GM18907 (cell line): ENCODE measurements around the gene ZNF549.

Source experiments
- ATAC-seq: cut with Tn5 transposase; IDR thresholded peaks from one replicate; pipeline ENCODE4 v1.9.1; 2021; ENCODE audit warnings: mild to moderate bottlenecking, moderate library complexity; ENCODE audit not compliant: unreplicated experiment

The ZNF549 gene

DNA sequence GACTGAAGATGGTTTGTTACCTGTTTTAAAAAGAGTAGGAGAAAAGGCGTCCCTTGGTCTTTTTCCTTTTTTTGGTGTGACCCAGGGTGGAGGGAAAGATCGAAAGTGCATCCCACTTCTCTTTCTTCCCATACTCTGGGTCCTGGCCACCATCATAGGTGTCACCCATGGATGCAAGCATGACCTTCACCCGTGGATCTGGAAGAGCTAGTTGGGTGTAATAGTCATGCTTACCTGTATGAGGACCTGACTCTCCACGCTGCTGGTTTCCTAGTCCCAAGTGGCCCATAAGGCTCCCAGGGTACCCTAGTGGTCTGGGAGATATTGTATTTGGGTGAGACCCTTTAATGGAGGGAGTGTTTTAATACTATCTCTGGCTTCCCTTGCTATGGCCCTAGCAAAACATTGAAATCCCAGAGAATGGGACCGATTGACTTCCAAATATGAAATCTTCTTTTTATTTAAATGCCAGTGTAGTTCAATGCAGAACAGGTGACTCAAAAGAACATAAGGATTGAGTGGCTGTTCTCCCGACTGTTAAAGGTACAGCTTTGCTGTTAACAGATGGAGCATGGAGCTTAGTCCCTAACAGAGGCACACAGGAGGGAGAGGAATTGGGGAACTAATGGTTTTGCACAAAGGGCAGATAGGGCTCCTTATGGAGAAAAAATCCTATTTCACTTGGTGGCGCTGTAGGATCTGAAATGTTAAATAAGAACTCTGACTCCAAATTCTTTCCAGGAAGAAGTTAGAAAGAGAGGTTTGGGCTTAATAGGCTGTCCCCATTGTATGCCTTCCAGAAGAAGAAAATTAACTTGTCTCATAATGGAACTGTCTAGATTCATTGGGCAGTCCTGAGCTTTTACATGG lies 39.5 kb downstream of the ZNF549 start:
- ATAC-seq = no peak

DNA sequence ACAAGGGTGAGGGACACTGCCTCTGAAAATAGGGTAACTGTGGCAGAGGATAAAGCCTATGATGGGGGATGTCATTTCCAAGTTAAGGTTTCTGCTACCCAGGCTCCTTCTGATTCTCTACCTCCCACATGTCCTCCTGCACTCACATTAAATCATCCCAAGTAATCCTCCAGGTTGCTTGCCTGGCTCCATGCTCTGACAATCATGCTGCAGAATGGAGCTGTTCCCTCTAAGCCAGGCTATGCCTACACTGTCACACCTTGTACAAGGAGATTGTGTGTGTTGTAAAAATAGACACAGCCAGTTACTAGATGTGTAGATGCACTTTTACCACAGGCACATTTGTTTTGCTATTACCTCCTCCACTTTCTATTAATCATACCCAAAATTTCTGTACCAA lies 43.6 kb downstream of the ZNF549 start:
- no peak for ATAC-seq

DNA sequence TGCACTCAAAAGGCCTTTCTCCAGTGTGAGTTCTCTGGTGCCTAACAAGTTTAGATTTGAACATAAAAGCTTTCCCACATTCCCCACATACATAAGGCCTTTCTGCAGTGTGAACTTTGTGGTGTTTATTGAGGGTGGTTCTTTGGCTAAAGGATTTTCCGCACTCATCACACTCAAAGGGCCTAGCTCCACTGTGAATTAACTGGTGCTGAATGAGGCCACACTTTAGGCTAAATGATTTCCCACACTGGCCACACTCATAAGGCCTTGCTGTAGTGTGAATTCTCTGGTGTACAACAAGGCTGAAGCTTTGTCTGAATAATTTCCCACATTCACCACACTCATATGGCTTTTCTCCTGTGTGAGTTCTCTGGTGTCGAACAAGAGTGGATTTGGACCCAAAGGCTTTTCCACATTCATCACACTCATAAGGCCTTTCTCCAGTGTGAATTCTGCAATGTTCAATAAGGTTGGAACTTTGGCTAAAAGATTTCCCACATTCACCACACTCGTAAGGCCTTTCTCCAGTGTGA lies 45.3 kb downstream of the ZNF549 start:
- ATAC-seq = no peak

DNA sequence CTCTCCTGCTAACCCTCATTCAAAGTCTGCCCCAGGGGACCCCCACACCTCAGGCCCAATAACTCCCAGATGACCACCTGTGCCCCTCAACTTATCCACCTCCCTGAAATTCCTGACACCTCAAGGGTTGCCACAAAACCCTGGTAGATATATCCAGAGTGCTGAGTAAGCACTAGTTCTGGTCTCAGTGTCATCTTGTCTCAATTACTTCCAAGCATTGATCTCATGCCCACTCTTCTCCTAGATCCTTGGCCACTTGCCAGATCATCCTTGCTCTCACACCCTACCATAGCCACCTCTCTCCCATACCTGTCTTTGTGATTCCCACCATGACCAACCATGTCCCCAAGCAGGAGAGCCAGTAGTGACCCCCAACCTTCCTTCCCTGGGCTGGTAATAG lies 49.5 kb downstream of the ZNF549 start:
- no peak for ATAC-seq

DNA sequence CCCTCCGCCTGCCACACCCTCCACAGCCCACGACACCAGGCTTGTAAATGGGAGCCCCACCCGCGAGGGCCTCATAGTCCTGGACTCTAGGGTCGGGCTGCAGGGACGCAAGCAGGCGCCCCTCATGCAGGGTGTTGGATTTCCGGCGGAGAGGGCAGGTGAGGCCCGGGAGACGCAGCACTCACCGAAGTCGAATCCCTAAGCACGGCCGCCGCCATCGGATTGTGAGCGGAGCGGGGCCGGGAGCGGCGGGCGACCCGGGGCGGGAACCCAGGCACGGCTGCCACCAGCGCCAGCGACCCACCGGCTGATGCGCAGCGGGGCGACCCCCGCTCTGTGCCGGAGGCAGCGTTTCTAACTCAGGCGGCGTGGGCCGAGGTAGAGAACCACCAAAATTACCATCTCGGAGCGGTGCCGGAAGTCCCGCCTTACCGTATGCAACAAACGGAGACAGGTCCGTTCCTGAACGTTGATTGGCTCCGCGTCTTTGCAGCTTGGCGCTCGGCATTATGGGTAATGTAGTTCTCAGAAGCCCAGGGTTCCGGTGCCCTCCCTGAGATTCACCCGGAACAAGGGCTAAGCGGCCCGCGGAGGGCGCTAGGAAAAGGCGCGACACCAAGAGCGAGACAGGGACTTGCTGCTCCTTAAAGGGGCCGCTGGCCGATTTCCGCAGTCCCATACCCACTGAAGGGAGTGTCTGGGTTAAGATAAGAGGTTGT lies 51.5 kb downstream of the ZNF549 start, which contains the start of gene ZNF416:
ZNF416 (minus strand) TSS at position 425 of the 719 bp plus-strand sequence; CDS start at position 218, 207 bp downstream.
- ATAC-seq = peak; percentile 94

DNA sequence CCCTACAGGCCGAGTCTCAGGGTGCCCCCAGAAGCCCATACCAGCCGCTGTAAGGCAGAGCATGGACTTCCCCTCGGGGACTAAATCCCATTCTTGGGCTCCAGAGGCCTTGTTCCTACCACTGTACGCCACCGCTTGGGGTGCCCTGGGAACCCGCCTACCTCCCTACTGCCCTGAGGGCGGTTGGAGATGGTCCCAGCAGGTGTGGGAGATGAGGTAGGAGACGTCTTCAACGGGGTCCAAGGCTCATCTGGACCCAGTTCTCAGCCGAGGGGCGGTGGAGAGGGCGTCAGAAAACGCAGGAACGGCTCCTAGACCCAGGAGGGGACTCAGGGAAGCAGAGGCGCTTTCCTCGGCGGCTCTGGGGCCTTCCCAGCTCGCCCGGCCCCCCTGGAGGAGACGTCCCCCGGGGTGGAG lies 56.0 kb downstream of the ZNF549 start:
- no peak for ATAC-seq

DNA sequence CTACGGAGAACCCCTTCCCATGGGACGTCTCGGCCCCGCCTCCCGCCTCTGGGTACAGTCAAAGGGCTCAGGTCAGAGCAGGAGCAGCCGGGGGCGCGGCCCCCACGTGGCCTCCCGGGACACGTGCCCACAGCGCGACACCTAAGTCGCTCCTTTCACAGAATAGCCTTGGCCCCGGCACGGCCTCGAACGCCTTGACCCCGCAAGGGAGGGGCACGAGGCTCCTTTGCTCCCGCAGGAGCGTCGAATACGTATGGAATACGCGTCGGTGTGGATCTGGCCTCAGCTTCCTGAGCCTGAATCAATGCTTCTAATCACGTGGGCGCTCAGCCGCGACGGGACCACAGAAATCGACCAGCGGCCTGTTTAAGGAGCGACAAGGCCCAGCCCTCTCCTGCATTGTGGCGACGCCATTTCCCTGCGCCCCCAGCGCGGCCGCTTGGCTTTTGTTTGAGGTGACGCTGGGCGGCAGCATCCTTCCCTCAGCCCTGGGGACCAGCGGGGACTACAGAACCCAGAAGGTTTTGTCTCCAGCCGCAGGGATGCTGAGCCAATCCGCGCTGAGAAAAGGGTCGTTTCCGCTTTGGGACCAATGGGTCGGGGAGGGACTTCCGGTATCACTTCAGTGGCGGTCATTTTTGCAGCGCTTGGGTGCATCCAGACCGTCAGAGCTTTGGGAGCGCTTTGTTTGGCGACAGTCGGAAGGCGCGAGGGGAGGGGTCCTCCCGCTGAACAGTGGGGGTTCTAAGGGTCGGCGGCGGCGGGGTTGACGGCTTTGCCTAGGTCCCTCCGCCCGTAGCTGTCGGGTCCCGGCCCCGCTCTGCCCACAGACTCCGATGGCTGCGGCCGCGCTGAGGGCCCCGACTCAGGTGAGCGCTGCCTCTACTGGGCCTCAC lies 56.6 kb downstream of the ZNF549 start, which contains the start of gene ZIK1:
ZIK1 (plus strand) TSS at position 625 of the 896 bp plus-strand sequence; CDS start at position 837, 212 bp downstream.
- peak; percentile 82 for ATAC-seq

DNA sequence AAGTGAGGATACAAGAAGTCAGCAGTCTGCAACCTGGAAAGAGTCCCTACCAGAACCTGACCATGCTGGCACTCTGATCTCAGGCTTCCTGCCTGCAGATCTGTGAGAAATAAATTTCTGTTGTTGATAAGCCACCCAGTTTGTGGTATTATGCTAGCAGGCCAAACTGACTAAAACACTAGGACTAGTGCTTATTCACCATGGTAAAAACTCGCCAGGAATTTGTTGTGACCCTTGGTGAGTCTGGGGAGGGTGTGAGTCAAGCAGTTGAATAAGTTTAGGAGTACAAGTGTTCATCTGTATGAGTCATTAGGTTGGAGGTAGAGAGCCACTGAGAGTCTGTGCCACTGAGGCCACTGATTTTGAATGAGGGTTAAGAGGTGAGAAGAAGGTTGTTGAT lies 60.4 kb downstream of the ZNF549 start:
- ATAC-seq = no peak

DNA sequence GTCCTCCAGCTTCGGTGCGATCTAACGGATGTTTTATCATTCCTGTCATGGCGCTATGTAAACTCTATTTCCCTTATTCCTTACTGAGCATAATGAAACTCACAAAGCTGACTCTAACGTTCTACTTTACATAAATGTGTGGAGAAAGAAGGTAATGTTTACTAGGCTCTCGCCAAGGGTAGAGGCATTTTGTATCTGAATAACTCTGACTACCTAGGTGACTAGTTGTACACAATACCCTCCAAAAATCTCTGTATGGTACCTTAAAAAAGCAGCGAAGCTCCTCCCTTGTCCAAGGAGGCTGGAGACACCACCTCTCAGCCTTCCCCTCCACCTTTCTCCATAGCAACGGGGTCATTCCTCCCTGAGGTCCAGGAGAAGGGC lies 72.2 kb downstream of the ZNF549 start:
- peak; percentile 25 for ATAC-seq

DNA sequence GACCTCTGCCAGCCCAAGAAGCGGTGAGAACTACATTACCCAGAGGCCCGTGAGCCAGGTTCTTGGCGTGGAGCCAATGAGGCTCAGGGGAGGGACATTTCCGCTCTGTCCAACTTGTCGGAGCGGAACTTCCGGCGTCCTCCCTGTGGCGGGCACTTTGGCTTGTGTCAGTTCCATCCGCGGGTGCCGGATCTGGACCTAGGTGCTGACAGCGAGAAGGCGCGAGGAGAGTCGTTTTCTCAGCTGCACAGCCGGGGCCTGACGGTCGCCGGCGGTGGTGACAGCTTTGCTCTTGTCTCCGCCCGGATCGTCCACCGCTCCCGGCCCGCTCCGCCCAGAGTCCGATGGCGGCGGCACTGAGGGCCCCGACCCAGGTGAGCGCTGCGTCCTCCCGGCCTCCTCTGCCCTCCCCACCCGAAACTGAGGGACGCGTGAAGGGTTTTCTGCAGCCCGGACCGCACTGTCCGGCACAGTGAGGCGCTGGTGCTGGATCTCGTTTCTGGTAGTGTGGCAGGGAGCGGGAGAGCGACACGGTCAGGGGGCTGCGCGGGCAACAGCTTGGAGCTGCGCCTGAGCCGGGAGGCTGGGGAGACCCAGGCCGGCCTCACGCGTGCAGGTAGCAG lies 72.7 kb downstream of the ZNF549 start, which contains the start of gene ZNF530:
ZNF530 (plus strand) TSS at position 125 of the 623 bp plus-strand sequence. CDS start 4,461 bp downstream, outside the sequence.
- ATAC-seq = peak; percentile 93

DNA sequence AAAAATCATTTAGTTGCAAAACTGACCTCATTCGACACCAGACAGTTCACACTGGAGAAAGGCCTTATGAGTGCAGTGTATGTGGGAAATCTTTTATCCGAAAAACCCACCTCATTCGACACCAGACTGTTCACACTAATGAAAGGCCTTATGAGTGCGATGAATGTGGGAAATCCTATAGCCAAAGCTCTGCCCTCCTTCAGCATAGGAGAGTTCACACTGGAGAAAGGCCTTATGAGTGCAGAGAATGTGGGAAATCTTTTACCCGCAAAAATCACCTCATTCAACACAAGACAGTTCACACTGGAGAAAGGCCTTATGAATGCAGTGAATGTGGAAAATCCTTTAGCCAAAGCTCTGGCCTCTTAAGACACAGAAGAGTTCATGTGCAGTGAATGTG lies 79.8 kb downstream of the ZNF549 start:
- ATAC-seq = no peak
